Activated CD8-positive, alpha-beta T cell treated with anti-CD3 and anti-CD28 coated beads for 36 hours (primary cell): ENCODE measurements around the gene FGF10. TPM values are rescaled to one million over a fixed set of nuclear protein-coding genes. Genes with fewer than 3 reads are reported as not detected.

Source experiments
- ATAC-seq: fragments of 200-7000 bp; cut with Tn5 transposase; one replicate; pipeline ENCODE4 v1.10.0; 2021; ENCODE audit warnings: mild to moderate bottlenecking, moderate library complexity
- CTCF ChIA-PET: fragments of 350-600 bp; sonication (Branson Sonifier 250); formaldehyde crosslinking; loops from one replicate; lab custom pipeline; 2021; ENCODE audit warnings: antibody characterized with exemption; lab: Charles Lee
- POLR2A ChIA-PET: fragments of 350-600 bp; sonication (Branson Sonifier 250); formaldehyde crosslinking; loops from one replicate; lab custom pipeline; 2021; ENCODE audit warnings: antibody characterized with exemption; lab: Charles Lee
- DNase-seq: peaks from one replicate; pipeline ENCODE4 v3.0.0-alpha.2; 2020
- H3K27ac Mint-ChIP-seq: one replicate; pipeline ENCODE4 v1.8.0; 2021; ENCODE audit warnings: mild to moderate bottlenecking, mixed read lengths
- H3K27me3 Mint-ChIP-seq: one replicate; pipeline ENCODE4 v1.8.0; 2021; ENCODE audit warnings: mixed read lengths
- H3K36me3 Mint-ChIP-seq: one replicate; pipeline ENCODE4 v1.8.0; 2021; ENCODE audit warnings: low read depth, mixed read lengths
- H3K4me1 Mint-ChIP-seq: one replicate; pipeline ENCODE4 v1.8.0; 2021; ENCODE audit warnings: low read depth, mixed read lengths
- H3K4me3 Mint-ChIP-seq: one replicate; pipeline ENCODE4 v1.8.0; 2021; ENCODE audit warnings: mild to moderate bottlenecking, moderate library complexity, mixed read lengths
- H3K9me3 Mint-ChIP-seq: one replicate; pipeline ENCODE4 v1.8.0; 2021; ENCODE audit warnings: mixed read lengths
- intact Hi-C: fragments of 100-400 bp; cut with micrococcal nuclease; formaldehyde crosslinking; loops from one replicate; pipeline ENCODE4 v1.10.0; 2022
- total RNA-seq, 2 experiments: library from RNA; stranded (reverse); gene quantifications; one replicate each; pipeline ENCODE4 v1.2.3, GENCODE V29; 2021
- TF ChIP-seq, protein P1 (sequence below): fragments of 200-600 bp; IDR thresholded peaks from one replicate; pipeline ENCODE4 v1.8.0; 2022; ENCODE audit warnings: antibody characterized with exemption, mild to moderate bottlenecking

Gene FGF10
- total RNA-seq, 2 experiments from 2014 or later, result not detected

DNA sequence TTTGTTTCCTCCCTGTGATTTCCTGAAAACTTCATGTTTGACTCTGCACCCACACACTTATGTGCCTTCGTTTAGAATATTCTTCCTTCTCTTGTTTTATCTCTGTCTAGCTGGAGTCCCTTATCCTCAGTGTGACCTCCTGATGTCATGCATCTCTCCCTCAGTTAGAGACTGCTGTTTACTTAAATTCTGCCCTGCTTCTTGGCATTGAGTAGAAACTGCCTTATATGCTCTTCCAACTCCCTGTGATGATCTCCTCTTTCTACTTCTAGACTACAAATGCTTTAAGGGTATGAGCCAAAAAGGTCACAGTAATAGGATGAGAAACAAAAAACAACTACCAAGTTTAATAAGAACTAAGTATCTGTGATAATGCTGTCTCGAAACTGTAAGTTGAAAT lies 12.2 kb downstream of the FGF10 start:
- intact Hi-C loops, result no loop called here
- Mint-ChIP-seq H3K4me1 (no peaks in the 10 kb centered on the region), H3K9me3 (no peaks in the 10 kb centered on the region), H3K36me3 (no peaks in the 10 kb centered on the region), H3K4me3 (no peak overlapping the region), H3K27ac (no peak overlapping the region), H3K27me3 (no peaks in the 10 kb centered on the region)
- POLR2A ChIA-PET, result no interaction called here
- CTCF ChIA-PET, result no interaction called here
- TF ChIP-seq, protein P1, sequence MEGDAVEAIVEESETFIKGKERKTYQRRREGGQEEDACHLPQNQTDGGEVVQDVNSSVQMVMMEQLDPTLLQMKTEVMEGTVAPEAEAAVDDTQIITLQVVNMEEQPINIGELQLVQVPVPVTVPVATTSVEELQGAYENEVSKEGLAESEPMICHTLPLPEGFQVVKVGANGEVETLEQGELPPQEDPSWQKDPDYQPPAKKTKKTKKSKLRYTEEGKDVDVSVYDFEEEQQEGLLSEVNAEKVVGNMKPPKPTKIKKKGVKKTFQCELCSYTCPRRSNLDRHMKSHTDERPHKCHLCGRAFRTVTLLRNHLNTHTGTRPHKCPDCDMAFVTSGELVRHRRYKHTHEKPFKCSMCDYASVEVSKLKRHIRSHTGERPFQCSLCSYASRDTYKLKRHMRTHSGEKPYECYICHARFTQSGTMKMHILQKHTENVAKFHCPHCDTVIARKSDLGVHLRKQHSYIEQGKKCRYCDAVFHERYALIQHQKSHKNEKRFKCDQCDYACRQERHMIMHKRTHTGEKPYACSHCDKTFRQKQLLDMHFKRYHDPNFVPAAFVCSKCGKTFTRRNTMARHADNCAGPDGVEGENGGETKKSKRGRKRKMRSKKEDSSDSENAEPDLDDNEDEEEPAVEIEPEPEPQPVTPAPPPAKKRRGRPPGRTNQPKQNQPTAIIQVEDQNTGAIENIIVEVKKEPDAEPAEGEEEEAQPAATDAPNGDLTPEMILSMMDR, result no peak
- DNase-seq (no peak), ATAC-seq (no peak)

DNA sequence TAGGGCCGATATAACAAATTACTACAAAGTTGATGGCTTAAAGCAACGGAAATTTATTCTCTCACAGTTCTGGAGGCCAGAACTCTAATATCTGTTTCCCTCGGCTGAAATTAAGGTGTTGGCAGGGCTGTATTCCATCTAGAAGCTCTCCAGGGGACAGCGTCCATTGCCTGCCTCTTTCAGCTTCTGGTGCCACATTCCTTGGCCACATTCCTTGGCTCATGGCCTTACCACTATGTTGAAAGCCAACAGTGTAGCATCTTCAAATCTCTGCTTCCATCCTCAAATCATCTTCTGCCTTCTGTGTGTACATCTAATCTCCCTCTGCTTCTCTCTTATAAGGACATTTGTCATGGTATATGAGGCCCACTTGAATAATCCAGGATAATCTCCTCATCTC lies 17.2 kb downstream of the FGF10 start:
- POLR2A ChIA-PET, result no interaction called here
- no peak for DNase-seq
- no peak overlapping the region for H3K4me3 Mint-ChIP-seq
- ATAC-seq, result no peak
- H3K9me3 Mint-ChIP-seq, result no peaks in the 10 kb centered on the region
- no peaks in the 10 kb centered on the region for H3K4me1 Mint-ChIP-seq
- H3K36me3 Mint-ChIP-seq, result no peaks in the 10 kb centered on the region
- TF ChIP-seq, protein P1, result no peak
- CTCF ChIA-PET, result no interaction called here
- no peak overlapping the region for H3K27ac Mint-ChIP-seq
- intact Hi-C loops, result no loop called here
- no peaks in the 10 kb centered on the region for H3K27me3 Mint-ChIP-seq

DNA sequence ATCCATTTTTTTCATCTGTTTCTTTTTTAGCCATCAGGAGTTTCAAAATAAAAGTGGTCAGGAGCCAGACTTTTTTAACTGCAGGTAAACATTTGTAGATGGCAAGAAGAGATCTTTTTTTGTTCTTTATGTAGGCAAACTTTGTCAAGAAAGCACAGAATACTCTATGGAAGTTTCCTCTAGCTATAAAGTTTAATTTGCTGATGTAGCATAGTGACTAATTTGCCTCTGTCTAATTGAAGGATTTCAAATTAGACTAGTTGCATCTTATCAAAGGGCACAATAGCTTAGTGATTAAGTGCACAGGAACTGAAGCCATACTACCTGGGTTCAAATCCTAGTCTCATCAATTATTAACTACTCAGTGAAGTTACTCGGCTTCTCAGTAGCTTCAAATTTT lies 22.0 kb downstream of the FGF10 start:
- DNase-seq (no peak), ATAC-seq (no peak)
- Mint-ChIP-seq H3K27me3 (no peaks in the 10 kb centered on the region), H3K36me3 (no peaks in the 10 kb centered on the region), H3K4me1 (no peaks in the 10 kb centered on the region), H3K9me3 (no peaks in the 10 kb centered on the region), H3K4me3 (no peak overlapping the region), H3K27ac (no peak overlapping the region)
- intact Hi-C loops, result no loop called here
- TF ChIP-seq, protein P1, result no peak
- POLR2A ChIA-PET, result no interaction called here
- CTCF ChIA-PET, result no interaction called here

DNA sequence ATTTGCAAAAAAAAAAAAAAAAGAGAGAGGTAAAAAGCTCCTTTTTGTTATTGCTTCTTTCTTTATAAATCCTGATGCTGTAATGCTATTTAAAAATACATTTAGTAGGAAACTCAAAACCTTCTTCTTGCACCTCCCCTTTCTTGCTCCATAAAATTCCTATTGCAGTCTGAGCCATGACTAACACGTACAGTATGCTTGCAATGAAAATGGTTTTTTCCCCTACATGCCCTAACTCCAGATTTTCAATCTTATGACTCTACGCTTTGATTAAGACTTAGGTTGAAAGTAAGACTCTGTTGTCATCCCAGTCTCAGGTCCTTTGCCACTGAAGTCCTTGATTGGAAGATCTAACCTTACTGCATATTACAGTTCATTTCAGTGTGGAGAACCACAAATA lies 23.9 kb downstream of the FGF10 start:
- Mint-ChIP-seq H3K36me3 (no peaks in the 10 kb centered on the region), H3K27me3 (no peaks in the 10 kb centered on the region), H3K4me3 (no peak overlapping the region), H3K9me3 (no peaks in the 10 kb centered on the region), H3K4me1 (no peaks in the 10 kb centered on the region), H3K27ac (no peak overlapping the region)
- ChIA-PET POLR2A (no interaction called here), CTCF (no interaction called here)
- TF ChIP-seq, protein P1, result no peak
- intact Hi-C loops, result no loop called here
- DNase-seq (no peak), ATAC-seq (no peak)

DNA sequence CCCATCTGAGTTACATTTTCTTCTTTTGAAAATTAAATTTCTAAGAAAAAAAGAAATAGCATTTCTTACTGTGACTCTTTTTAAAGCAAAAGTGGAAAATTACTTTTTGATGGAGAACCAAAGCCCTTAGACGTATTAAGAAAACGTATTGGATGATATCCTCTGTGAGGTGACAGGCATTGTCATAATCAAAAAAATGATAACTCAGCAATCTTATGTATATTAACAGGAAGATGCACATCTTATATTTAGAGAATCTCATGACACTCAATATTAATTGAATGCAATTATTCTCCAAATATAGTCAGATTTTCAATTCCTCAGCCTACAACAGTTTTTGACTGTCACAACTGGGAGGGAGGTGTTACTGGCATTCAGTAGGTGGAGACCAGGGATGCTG lies 25.1 kb downstream of the FGF10 start:
- H3K27ac Mint-ChIP-seq, result no peak overlapping the region
- CTCF ChIA-PET, result no interaction called here
- intact Hi-C loops, result no loop called here

More for the DNA sequence above, 25.1 kb downstream of the FGF10 start:
- POLR2A ChIA-PET, result no interaction called here
- no peak overlapping the region for H3K4me3 Mint-ChIP-seq
- peaks cover 1% of the 10 kb centered on the region for H3K9me3 Mint-ChIP-seq
- no peak for DNase-seq
- TF ChIP-seq, protein P1, result no peak
- H3K36me3 Mint-ChIP-seq, result no peaks in the 10 kb centered on the region
- no peaks in the 10 kb centered on the region for H3K4me1 Mint-ChIP-seq
- no peaks in the 10 kb centered on the region for H3K27me3 Mint-ChIP-seq
- no peak for ATAC-seq
